NCI-H748 (cell line): ENCODE results near the gene PSMD13.

Source experiments
- DNase-seq: peaks from one replicate; lab custom pipeline; 2025; ENCODE audit not compliant: unreplicated experiment; lab: John Stamatoyannopoulos, UW

Gene PSMD13

DNA sequence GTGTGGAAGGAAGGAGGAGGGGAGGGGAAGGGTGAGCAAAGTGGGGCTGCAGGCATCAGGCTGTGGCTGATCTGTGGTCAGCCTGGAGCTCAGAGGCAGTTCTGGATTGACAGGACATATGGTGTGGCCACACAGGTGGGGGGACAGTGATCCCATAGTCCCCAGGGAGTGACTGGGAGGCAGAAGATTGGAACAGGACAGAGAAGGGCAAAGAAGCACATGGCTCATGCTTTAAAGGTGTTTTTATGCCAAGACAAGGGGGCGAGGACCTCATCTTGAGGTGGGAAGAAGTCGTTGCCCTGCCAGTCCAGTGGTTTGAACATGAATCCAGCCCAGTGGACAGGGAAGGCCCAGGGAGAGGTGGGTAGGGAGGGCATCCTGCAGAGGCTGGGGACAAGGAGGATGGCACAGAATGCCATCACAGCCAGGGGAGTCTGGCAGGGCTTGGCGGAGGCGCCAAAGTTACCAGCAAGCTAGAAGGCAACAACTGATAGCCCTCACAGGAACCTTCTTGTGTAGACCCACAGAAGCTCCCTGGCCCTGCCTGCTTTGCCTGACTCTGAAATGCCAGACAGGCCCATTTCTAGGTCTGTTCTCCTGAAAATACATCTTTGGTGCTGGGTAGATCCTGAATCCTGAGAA, 32.7 kb upstream of the PSMD13 start:
- DNase-seq: no peak

DNA sequence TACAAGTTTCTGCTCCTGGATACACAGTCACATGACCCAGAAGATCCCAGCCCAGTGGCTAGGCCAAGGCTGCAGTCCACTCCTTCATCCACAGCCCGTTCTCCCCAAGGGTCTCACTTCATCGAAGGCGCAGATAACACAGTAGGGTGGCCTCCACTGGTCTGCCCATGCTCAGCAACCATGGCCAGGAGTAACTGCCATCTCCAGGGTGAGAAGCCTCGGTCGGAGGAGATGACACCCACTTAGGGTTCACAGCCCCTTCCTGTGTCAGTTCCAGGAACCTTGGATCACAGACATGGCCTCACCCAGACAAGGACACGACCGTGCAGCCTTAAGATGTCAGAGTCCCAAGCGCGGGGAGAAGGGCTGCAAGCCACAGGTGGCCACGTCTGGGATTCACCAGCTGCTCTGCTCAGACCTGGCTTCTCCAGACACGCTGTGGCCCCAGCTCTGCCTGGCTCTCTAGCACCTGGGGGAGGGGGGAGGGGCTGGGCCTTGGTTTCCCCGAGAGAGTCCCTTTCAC, 32.1 kb upstream of the PSMD13 start:
- no peak for DNase-seq

DNA sequence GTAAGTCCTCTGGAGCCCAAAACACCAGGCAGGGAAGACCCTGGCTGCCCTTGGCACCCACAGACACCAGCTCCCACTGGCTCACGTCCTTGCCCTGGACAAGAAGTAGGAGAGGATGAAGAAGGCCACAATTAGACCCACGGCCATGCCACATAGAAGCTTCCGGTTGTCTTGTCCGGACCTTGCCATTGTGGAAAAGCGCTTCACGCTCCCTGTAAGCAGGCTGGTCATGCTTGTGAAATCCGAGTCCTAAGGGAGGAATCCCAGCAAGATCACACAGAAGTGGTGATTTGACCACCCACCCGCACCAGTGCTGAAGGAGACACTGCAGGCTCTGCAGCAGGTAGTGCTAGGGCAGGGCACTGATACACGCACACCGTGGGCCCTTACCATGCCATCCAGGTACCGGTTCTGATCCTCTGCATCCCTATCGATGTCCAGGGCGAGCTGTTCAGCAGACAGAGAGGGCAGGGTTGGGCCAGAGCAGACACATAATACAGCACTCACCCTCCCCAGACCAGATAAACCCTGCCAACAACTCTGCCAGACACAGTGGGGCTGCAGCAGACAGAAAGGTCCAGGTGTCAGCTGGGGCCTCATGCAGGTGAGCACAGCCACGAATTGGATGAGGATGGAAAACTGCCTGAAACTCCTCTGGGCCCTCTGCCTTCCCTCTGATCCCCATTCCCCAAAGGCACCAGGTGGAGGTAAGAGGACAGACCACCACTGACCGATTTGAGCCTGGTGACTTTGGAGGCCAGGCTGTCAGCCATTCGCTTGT, 31.4 kb upstream of the PSMD13 start:
- DNase-seq: no peak

DNA sequence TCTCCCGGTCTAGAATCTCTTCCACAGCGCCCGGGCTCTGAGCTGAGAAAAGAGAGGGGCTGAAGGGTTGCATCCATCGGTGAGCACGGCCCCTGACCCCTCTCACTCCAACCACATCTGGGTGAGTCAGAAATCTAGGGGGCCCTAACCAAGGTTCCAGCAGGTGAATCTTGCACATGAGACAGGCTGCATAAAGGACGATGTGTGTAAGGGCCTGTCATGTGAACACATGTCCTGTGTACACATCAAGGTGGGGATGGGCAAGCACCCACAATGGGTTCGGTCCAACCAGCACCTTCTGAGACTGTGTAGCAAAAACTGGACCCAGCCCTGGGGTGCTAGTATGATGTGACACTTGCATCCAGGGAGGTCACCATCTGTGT, 30.8 kb upstream of the PSMD13 start:
- no peak for DNase-seq

DNA sequence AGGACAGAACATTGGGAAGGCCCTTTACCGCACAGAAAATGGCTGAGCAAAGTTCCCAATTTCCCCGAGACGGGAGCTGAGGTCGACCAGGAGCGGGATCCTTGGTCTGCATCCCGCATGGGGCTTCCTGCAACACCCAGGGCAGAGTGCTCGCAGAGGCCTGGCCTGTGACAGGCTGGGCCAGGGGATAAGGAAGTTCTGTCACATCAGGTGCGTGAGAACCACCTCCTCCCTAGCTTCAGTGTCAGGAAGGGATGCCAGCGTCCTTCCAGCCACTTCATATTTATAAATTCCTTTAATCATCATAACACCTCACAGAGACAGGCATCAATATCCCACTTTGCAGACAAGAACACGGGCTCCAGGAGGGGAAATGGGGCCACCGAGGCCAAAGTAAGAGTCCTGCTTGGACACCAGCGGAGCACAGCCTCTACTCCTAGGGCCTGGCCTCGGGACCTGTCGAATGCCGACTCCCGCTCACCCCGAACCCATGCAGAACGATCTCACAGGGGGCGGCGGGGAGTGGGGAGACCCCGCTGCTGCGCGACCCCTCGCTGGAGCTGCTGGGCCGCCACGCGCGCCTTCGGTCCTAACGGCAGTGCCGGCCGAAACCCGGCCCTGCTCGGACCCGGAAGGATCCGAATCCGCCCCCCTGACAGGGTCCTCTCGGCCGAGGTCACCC, 30.1 kb upstream of the PSMD13 start:
- no peak for DNase-seq

- DNase-seq: peak; percentile 97
Measured at GRCh38 chr11:207208-207862, 29.4 kb upstream of the PSMD13 start, which contains the start of the genes BET1L and RIC8A. Gene BET1L (minus strand): TSS chr11:207399. CDS start chr11:207321, 78 bp downstream. Gene RIC8A (plus strand): TSS chr11:207708. CDS start chr11:208855, 1,147 bp downstream.

GRCh38 chr11:207863-208180, 29.0 kb upstream of the PSMD13 start:
- peak; percentile 74 for DNase-seq

- peak; percentile 79 for DNase-seq
Measured at GRCh38 chr11:208181-208916, 28.4 kb upstream of the PSMD13 start.

DNA sequence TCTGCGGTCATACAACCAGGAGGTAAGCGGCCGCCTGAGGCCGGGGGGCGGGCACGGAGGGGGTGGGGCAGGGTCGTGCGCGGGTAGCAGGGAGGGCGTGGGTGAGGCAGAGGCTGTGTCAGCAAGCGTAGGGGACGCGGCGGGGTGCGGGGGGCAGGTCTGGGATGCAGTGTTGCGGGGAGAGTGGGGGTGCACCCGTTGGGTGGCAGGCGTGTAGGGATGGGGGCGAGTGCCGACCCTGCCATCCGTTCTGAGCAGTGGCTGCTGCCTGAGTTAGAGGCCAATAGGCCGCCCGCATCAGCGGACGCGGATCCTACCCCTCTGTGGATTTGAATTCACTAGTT, 27.9 kb upstream of the PSMD13 start:
- no peak for DNase-seq

DNA sequence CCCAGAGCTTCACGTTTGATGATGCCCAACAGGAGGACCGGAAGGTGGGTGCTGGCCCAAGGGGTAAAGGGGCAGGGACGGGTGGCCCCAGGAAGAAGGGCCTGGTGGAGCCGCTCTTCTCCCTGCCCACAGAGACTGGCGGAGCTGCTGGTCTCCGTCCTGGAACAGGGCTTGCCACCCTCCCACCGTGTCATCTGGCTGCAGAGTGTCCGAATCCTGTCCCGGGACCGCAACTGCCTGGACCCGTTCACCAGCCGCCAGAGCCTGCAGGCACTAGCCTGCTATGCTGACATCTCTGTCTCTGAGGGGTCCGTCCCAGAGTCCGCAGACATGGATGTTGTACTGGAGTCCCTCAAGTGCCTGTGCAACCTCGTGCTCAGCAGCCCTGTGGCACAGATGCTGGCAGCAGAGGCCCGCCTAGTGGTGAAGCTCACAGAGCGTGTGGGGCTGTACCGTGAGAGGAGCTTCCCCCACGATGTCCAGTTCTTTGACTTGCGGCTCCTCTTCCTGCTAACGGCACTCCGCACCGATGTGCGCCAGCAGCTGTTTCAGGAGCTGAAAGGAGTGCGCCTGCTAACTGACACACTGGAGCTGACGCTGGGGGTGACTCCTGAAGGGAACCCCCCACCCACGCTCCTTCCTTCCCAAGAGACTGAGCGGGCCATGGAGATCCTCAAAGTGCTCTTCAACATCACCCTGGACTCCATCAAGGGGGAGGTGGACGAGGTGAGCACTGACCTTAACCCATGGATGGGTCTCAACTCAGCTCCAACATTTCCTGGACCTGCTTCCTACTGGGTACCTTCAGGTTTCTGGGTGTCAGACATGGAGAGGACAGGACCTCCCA, 27.3 kb upstream of the PSMD13 start:
- peak; percentile 15 for DNase-seq

DNA sequence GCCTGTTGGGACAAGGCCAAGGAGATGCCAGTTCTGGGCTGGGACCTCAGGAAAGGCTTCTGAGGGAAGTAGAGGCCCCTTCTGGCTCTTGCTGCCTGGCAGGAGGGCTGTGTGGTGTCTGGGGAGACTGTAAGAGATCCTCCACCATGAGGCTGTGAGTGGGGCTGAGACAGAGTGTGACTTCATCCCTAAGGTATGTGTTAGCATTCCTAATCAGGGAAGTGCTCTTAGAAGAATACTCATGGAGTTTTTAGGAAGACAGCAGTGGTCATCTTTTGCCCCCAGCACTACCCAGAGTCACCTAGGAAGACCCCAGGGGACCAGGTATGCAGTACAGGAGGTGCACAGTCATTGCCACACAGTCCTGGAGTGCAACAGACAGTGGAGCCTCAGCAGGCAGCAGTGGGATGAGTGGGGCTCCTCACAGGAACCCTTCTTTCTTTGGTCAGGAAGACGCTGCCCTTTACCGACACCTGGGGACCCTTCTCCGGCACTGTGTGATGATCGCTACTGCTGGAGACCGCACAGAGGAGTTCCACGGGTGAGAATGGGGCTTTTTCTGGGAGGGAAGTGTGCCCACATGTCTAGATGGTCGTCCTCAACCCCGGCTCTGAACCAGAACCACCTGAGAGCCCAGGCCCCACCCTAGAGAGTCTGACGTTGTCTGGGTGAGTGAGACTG, 26.5 kb upstream of the PSMD13 start:
- no peak for DNase-seq

DNA sequence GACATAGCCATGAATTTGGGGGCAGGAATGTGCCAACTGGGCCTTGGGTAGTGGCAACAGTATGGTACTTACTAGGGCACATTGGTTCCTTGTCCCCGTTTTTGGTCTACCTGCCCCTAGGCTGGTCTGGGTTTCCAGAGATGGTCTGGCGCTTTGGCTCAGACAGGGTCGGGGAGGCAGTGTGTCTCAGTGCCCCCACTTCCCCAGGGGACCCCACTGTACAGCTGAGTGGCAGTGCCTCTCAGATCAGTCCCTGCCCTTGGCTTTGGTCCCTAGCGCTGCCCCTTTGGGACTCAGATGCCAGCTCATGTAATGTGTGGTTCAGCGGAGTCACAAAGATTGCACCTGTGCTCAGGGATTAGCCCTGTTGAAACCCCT, 26.0 kb upstream of the PSMD13 start:
- DNase-seq: no peak

GRCh38 chr11:211295-211694, 25.5 kb upstream of the PSMD13 start:
- DNase-seq: no peak

- DNase-seq: no peak
Measured at GRCh38 chr11:211741-212140, 25.0 kb upstream of the PSMD13 start.

- no peak for DNase-seq
Measured at GRCh38 chr11:212150-213100, 24.4 kb upstream of the PSMD13 start.

- DNase-seq: no peak
Measured at GRCh38 chr11:213111-213510, 23.7 kb upstream of the PSMD13 start.

DNA sequence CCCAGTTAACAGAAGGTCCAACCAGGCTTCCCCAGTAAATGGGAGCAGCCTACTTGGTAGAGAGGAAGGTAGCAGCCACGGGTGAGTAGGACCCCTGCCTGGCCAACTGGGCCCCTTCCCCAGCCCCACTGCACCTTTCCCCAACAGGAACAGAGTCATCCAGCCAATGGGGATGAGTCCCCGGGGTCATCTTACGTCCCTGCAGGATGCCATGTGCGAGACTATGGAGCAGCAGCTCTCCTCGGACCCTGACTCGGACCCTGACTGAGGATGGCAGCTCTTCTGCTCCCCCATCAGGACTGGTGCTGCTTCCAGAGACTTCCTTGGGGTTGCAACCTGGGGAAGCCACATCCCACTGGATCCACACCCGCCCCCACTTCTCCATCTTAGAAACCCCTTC, 22.7 kb upstream of the PSMD13 start:
- DNase-seq: no peak

DNA sequence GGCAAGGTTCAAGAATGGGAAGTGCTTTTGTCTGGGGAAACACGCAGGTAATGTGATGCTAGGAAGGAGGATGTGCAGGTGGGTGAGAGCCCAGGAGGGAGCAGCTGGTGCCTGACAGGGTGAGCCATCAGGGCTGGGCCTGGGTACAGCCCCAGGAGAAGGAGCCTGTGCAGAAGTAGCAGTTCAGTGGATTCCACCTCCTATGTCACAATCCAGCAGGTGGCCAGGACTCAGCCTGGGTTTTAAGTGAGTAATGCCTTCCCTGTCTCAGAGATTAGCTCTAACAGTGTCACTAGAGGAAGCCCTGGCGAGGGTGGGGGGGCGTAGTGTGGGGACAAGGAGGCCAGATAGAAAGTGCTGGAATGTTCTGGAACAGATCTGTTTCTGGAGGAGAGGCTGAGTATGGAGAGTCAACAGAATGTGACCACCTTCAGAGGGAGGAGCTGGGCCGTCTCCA, 21.2 kb upstream of the PSMD13 start:
- DNase-seq: no peak
